Stimulated activated CD4-positive, alpha-beta T cell treated with anti-CD3 and anti-CD28 coated beads, TNF-alpha, amount 100 ng/mL, for 48 hours (primary cell): ENCODE results near the gene DLGAP1.
"Not testable (repeated sequence)": the region's sequence is repeated elsewhere in the genome, so short reads cannot be mapped to it uniquely, and the experiment has no call there.

ENCODE experiments used
- DNase-seq, 3 donors: peaks; one replicate each; pipeline ENCODE4 v3.0.0-alpha.2; 2020; ENCODE audit warnings: low read depth in 3 of 3

The DLGAP1 gene

GRCh38 chr18:3585656-3586509 is 869.2 kb downstream of the DLGAP1 start:
- peak; percentile 56 to 67 (median 65) for DNase-seq

DNA sequence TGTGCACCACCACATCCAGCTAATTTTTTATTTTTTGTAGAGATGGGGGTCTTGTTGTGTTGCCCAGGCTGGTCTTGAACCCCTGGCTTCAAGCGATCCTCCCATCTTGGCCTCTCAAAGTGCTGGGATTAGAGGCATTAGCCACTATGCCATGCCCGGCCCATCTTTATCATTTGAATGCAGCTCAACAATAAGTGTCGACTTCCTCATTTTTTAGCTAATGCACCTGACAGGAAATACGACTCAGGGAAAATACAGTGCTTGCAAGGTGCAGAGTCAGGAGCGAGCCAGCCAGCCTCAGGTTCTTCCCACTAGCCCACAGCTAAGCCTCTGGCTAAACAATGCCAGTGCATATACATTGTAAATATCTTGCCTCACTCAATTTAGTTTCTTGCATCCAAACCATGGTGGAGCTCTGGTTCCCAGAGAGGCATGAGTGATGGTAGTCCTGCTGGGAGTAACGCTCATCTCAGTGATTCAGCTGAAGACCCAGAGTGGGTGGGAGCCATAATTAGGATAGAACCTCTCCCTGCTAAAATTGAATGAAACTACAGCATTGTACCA is 870.1 kb downstream of the DLGAP1 start:
- DNase-seq = no peak

GRCh38 chr18:3584266-3584861 is 870.7 kb downstream of the DLGAP1 start:
- no peak for DNase-seq

DNA sequence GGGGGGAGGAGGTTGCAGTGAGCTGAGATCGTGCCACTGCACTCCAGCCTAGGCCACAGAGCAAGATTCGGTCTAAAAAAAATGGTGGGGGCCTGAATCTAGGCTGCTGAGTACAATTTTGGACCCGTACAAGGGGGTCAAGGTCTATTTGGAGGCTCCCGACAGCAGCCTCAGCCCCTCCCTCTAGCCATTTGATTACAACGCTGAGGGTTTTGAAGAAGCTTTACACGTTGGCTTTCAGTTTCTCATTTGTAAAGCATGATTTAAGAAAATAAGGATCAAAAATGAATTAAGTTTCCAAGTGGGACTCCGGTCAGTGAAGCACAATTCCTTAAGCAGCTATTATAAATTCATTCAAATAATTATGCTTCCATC is 871.2 kb downstream of the DLGAP1 start:
- DNase-seq = no peak

- DNase-seq = not testable (repeated sequence)
Measured at GRCh38 chr18:3583106-3583872, 871.8 kb downstream of the DLGAP1 start.

DNA sequence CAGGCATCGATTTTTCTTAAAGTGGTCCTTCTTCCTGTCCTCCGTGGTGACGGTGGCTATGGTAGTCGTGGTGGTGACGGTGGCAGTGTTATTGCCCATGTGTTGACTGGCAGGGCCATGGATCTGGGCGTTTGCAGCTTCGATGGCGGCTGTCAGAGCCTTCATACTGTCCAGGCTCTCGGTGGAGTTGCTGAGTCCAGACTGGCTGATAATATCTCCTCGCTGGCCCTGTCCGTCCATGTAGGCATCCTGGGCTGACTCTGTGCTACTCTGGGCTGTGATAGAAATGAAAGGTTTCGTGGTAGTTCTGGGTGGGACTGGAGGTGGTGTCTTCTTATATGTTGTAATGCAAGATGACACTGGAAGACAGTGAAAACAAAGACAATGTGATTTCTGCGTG is 873.2 kb downstream of the DLGAP1 start:
- no peak for DNase-seq

- DNase-seq = not testable (repeated sequence)
Measured at GRCh38 chr18:3580523-3581025, 874.5 kb downstream of the DLGAP1 start.

DNA sequence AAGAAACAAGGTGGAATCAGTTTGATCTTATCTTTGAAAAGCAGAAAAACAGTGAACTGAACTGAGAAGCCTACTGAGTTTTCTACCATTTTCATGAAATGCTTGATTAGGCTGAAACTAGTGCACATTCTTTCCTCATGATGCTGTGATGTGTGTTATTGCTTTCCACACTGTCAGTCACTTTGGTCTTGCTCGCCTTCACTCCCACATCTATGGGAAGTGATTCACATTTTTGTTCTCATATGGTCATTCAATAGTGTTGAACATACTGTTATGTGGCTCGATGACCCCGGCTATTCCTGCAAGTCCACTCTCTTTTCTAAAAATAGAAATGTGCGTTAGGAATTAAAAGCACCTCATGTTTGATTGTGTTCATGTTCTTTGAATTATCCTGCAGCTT is 875.4 kb downstream of the DLGAP1 start:
- no peak for DNase-seq

DNA sequence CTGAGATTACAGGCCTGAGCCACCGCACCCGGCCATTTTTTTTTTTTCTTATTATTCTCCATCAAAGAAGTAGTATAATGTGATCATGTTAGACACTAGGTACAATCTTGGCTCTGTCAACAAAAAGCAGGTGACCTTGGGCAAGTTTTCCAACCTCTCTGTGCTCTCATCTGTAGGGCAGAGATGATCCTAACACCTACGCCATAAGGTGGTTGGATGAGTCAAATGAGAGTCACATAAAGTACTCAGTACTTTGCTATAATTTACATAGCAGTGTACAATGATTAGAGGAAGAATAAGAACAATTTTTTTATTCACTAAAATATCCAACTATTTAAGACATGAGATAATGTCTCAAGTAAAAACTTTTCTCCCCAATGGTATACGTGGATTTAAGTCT is 876.5 kb downstream of the DLGAP1 start:
- no peak for DNase-seq

GRCh38 chr18:3577281-3577855 is 877.7 kb downstream of the DLGAP1 start:
- no peak for DNase-seq

GRCh38 chr18:3572761-3573160 is 882.3 kb downstream of the DLGAP1 start:
- DNase-seq = no peak

GRCh38 chr18:3566851-3567250 is 888.3 kb downstream of the DLGAP1 start:
- no peak for DNase-seq

- DNase-seq = no peak
Measured at GRCh38 chr18:3560755-3561154, 894.4 kb downstream of the DLGAP1 start.

DNA sequence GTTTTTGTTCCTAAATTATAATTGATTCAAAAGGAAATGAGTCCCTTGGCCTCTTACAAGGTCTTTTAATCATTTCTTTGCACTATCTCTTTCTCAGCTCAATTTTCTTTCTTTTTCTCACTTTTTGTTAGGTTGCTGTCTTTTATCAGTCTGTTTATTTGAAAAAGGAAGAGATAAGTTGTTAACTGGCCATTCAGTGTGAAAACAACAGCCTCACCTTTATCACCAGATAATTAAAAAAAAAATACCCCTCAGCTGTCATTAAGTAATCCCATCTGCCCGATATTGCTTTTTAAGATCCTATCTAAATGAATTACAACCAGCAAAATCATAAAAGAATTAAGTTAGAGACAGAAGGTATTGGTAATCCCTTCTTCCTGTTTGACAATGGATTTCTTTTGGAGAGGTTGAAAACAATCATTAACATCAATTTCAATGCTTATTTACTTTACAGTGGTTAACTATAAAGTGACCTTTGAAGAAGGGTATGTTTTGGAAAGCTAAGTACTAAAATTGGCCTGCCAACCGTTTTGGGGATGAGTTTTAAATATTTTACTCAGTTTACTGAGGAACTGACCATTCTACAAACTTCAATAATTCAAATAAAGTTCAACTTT is 900.2 kb downstream of the DLGAP1 start:
- DNase-seq = no peak

GRCh38 chr18:3554091-3554601 is 901.0 kb downstream of the DLGAP1 start:
- no peak for DNase-seq

GRCh38 chr18:3552305-3552704 is 902.8 kb downstream of the DLGAP1 start:
- no peak for DNase-seq

DNA sequence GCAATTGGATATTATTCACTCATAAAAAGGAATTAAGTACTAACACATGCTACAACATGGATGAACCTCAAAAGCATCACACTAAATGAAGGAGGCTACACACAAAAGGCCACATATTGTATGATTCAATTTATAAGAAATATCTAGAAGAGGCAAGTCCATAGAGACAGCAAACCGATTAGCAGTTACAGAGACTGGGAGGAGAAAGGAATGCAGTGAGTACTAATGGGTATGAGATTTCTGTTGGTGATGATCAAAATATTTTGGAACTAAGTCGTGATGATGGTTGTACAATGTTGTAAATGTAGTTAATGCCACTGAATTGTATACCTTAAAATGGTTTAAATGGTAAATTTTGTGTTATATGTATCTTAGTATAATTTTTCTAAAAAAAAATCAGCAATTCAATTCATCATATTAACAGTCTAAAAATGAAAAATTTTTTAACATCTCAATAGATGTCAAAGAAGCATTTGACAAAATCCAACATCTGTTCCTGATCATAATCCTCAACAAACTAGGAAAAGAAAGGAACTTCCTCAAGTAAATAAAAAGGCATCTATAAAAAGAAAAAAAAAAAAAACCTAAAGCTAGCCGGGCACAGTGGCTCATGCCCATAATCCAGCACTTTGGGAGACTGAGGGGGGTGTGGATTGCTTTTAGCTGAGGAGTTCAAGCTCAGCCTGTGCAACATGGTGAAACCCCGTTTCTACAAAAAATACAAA is 907.1 kb downstream of the DLGAP1 start:
- no peak for DNase-seq

GRCh38 chr18:3546106-3546505 is 909.0 kb downstream of the DLGAP1 start:
- no peak for DNase-seq

DNA sequence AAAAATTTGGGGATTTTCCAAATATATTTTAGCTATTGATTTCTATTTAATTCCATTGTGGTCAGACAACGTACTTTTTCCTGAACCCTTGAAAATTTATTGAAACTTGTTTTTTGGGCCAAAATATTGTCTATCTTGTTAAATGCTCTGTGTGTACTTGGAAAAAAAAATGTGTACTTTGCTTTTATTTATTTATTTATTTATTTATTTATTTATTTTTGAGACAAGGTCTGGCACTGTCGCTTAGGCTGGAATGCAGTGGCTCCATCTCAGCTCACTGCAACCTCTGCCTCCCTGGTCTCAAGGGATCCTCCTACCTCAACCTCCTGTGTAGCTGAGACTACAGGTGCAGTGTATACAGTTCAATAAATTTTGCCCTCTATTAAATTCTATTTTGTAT is 910.6 kb downstream of the DLGAP1 start:
- no peak for DNase-seq
